NCI-H526 treated with DMSO at 0.1 percent for 48 hours (cell line): ENCODE data around the gene BCLAF3.
A peak's percentile ranks its signal among the peaks of the same experiment; 100 is the strongest.

Experiments
- DNase-seq: peaks from one replicate; lab custom pipeline; 2025; lab: John Stamatoyannopoulos, UW

The BCLAF3 gene

GRCh38 chrX:19990556-19991349 lies at the start of gene BCLAF3:
Gene BCLAF3, minus strand, starts transcription at chrX:19991061. Its CDS starts 20,797 bp downstream, at chrX:19970264.
- peak; percentile 87 for DNase-seq

GRCh38 chrX:20038966-20039365 lies 48.1 kb upstream of the BCLAF3 start:
- DNase-seq: no peak

DNA sequence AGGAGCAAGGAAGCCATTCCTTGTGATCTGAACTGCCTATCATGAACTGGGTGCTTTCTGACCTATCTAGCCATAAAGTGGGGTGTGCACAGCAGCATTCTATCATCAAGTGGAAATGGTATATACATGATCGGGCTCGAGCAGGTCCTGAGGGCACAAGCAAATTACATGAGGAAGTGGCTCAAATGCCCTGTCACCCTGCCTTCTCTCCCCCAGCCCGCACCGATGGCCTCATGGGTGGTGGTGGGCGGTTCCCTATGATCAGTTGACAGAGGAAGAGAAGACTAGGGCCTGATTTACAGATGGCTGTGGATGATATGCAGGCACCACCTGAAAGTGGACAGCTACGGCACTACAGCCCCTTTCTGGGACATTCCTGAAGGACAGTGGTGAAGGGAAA lies 46.3 kb upstream of the BCLAF3 start:
- no peak for DNase-seq

GRCh38 chrX:20032201-20032600 lies 41.3 kb upstream of the BCLAF3 start:
- no peak for DNase-seq

GRCh38 chrX:20029728-20030127 lies 38.9 kb upstream of the BCLAF3 start:
- DNase-seq: peak; percentile 54

DNA sequence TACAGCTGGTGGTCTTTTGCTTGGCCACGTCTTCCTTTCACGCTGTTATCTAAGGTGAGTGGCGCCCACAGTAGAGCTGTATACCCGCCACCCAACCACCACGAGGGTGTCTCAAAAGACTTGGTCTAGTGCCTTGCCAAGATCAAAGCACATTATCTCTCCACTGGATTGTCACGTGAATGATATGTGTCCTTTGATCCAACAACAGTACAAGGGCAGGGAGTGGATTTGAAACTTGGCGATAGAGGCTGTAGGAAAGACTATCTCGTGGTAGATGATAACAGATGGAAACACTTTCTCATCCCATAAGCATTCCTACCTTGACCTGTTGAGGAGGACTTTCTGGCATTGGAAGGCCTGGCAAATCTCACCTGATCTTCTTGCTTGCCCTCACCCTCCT lies 37.7 kb upstream of the BCLAF3 start:
- DNase-seq: no peak

- no peak for DNase-seq
Measured at GRCh38 chrX:20026278-20026677, 35.4 kb upstream of the BCLAF3 start.

- DNase-seq: no peak
Measured at GRCh38 chrX:20019672-20020365, 29.0 kb upstream of the BCLAF3 start.

- no peak for DNase-seq
Measured at GRCh38 chrX:20016616-20016945, 25.7 kb upstream of the BCLAF3 start.

DNA sequence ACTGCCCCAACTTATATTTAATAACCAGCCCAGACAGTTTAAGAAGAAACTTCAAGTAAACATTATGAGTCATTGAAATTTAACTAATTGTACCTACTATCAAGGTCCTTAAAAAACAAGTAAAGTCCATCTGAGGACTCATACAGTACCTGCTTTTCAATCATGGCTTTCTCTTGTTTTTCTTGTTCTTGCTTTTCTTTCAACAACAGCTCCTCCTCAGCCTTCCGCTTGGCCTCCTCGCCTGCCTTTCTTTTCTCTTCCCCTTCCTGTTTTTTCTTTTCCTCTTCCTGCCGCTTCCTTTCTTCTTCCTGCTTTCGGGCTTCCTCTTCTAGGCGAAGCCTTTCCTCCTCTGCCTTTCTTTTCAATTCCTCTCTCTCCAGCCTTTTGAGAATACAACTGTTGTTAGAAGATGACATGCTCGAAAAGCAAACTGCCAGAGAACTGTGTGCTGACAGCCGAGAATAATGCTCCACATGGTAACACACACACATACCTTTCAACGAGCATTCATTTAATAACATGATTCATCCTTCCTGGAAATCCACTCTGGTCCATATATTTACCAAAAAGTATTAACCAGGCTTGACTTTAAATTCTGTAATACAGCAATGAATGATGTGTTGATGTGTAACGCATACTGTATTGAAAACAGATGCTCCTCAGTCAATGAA lies 25.2 kb upstream of the BCLAF3 start:
- no peak for DNase-seq

GRCh38 chrX:20015422-20015821 lies 24.6 kb upstream of the BCLAF3 start:
- DNase-seq: peak; percentile 35

GRCh38 chrX:20011608-20012007 lies 20.7 kb upstream of the BCLAF3 start:
- no peak for DNase-seq

DNA sequence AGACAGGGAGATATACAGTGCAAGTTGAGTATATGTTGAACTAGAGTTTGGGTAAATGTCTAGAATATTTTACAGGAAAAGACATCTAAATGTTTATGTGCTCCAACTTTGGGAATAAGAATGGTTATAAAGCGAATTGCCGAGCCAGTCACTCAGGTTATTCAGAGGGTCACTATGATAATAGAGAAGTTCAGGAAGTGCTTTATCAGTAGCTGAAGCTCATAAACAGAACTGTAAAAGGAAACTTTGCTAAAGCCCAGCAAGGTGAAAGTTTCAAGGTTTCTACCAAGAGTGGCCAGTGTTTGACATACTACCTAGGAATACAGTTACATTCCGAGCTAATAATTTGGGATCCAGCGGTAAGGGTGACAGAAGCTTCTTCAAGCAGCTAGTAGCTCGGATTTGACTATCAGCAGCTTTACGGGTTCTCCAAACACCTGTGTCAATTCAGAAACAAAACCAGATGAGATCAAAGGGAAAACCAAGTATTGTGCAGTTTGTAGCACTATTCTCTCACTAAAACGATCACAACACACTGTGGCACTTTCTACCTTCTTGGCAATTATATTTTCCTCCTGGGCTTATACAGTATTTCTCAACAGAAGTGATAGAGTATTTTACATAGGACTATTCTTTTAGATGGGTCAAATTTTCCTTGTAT lies 17.2 kb upstream of the BCLAF3 start:
- DNase-seq: no peak

GRCh38 chrX:20005883-20006282 lies 15.0 kb upstream of the BCLAF3 start:
- no peak for DNase-seq

DNA sequence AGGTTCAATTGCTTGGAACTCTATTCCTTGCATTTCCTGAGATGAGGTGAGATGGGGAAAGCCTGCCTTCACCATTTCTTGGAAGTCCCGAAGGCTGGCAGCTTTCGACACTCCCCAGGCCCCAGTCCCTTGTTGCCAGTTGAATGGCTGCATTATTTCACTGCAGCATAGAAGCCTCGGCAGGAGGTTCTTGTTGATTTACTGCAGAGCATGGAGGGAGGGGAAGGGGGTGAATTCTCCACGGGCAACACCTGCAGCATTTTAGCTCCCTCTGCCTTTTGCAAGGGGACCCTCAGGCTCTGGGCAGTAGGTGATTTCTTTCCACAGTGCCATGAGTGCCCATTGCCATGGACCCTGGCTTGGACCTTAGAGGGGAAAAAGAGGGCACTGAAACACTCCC lies 10.7 kb upstream of the BCLAF3 start:
- DNase-seq: no peak

- DNase-seq: no peak
Measured at GRCh38 chrX:19991350-19991718, 473 bp upstream of the BCLAF3 start.

- DNase-seq: peak; percentile 20
Measured at GRCh38 chrX:19990151-19990555, 708 bp downstream of the BCLAF3 start.

DNA sequence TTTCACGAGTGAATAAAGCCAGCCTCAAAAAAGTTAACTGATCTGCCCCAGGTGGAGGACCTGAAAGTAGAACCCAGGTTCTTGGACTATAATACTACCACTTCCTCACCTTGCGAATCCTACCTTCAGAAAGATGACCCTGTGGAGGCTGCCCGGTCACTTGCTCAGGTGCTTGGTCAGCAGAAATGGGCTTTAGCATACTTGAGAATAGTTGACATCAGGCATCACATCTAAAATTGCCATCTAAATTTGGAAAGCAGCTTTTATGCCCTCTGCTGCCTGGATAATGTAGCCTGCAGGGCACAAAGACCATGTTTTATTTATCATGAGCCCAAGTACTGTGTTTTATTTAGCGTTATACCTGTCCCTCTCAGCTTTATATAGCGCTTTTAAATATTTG lies 3.0 kb downstream of the BCLAF3 start:
- DNase-seq: no peak

DNA sequence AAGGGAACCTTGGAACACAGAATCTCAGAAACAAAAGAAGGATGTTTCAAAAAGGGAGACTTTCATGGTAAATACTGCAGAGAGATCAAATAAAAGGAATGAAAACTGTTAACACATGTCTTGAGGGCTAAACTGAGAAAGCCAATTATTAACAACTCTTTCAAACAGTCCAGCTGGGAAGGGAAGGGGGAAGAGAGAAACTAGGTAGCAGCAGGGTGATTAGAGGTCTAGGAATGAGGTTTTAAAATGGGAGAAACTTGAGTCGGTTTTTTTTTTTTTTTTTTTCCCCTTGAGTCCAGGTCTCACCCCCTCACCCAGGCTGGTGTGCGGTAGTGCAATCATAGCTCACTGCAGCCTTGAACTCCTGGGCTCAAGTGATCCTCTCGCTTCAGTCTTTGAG lies 4.3 kb downstream of the BCLAF3 start:
- DNase-seq: no peak

DNA sequence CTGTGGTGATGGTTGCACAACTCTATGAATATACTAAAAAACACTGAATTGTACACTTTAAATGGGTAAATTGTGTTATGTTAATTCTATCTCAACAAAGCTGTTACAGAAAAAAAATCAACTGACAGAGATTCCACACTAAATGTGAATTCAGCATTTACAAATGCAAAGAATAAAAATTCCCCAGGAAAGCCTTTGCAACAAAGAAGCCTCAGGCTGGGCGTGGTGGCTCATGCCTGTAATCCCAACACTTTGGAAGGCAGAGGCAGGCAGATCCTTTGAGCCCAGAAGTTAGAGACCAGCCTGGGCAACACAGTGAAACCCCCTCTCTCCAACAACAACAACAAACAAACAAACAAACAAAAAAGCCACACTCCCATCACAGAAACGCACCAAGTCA lies 8.9 kb downstream of the BCLAF3 start:
- DNase-seq: no peak

DNA sequence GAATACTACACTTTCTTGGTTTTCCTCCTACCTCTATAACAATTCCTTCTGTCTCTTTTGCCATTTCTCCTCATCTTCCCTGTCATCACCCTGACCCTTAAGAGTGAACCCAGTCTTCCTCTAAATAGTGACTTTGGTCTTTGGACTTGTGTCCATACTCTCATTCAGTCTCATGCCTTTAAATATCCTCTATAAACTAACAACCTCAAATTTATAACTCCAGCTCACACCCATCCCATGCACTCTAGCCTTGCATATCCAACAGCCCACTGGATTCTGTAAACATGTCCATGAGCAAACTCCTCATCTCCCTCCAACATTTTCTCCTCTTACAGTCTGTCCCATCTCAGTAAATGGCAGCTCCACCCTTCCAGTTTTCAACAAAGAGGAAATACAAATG lies 15.0 kb downstream of the BCLAF3 start:
- no peak for DNase-seq

GRCh38 chrX:19972984-19973383 lies 17.9 kb downstream of the BCLAF3 start:
- no peak for DNase-seq

- no peak for DNase-seq
Measured at GRCh38 chrX:19968276-19968675, 22.6 kb downstream of the BCLAF3 start.
